Skin of body (tissue), 2 donors: ENCODE measurements around the gene PHLPP1. TPM values are rescaled to one million over a fixed set of nuclear protein-coding genes. Genes with fewer than 3 reads are reported as not detected.
"Not testable (repeated sequence)": the region's sequence is repeated elsewhere in the genome, so short reads cannot be mapped to it uniquely, and the experiment has no call there.

Source experiments
- DNase-seq: peaks from one replicate; lab custom pipeline; 2025; lab: John Stamatoyannopoulos, UW
- total RNA-seq: library from RNA; depleted of rRNA; stranded (reverse); fragments of >200 nt; gene quantifications from one replicate; pipeline ENCODE4 v1.2.3, GENCODE V29; 2014

The PHLPP1 gene
- total RNA-seq, 1 donor from 2014 or later, result 15.6 TPM

DNA sequence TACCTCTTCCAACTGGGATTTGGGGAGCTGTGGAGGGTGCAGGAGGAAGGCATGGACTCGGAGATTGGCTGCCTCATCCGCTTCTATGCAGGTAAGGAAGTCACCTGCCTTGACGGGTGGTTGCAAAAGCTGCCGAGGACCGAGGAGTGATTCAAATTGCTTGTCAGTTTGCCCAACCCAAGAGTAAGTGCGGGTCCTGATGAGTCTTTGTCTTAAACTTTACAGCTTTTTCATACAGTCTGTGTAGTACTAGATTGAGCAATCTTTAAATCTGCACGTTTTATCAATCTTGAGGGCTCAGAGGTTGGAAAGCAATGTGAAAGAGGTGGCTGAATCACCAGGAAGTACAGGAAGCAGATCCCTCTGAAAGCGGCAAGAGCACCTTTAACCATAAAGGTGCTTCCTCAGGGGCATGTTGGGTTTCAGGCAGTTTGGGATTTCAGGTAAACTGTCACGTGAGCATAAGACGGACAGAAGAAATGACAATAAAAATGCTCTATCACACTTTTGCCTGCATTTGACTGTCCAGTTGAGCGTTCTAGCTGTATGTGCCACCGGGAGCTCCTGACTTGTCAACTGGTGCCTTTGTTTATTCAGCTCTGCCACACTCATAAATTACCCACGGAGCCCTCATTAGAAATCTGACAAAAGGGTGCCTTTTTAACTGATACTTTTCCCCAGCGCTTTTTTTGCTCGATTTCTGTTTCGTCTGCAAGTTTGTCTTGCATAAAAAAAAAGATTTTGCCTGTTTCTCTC, 2.0 kb downstream of the PHLPP1 start:
- DNase-seq, result no peak

GRCh38 chr18:62717925-62718800, 2.8 kb downstream of the PHLPP1 start:
- no peak for DNase-seq

- DNase-seq, result no peak
Measured at GRCh38 chr18:62720048-62720447, 4.7 kb downstream of the PHLPP1 start.

GRCh38 chr18:62720766-62721613, 5.6 kb downstream of the PHLPP1 start:
- no peak for DNase-seq

DNA sequence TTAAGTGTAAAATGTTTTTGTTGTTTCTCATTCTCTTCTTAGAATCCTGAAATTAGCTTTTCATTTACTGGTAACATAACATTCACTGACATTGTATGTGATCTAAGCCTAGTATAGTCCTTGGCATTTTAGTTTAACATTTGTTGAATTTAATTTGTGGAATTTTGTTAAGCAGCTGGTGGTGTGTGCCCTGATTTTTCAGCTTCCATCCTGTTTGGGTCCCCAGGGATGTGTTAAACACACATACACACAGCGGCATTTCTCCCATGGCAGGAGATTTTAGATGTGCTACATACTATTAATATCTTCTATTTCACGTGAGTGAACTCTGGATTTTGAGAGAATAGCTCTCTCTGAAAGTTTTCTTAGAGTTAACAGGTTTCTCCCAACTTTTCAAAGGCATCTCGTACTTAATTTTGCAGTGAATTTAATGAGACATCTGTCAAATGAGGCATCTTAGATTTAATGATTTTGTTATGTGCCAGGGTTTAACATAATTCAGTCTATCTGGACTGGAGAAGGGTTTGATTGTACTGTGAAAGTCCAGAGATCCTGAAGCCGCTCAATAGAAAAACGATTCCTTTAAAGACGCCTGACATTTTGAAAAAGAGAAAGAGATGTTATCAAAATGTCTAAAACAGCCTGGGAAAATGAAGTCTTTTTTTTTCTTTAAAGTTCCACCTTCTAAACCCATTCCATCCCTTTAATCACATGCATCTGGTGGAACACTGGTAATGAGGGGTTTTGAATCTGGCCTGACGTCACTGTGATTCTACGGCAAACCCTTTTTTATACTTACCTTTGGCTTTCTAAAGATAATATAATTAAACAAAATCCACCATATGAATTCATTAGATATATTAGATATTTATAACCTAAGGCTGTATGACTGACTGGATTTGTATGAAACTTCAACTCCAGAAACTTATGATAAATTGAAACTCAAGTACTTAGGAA, 6.8 kb downstream of the PHLPP1 start:
- no peak for DNase-seq

- DNase-seq, result no peak
Measured at GRCh38 chr18:62723666-62724281, 8.4 kb downstream of the PHLPP1 start.

DNA sequence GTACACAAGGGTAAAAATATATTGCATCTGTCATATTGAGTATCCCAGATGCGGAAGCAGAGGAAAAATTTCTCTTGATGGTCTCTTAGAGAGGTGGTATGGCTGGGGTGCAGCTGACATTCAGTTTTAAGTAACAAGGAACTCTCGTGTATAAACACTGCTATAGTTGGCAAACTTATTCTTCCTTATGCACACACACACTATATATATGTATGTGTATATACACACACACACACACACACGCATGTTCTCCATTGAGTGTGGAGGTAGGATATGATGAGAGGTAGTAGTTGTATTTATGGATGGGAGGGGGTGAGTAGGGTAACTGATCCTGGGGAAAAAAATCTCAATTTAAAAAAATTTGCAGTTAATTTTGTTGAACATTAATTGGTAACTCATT, 10.6 kb downstream of the PHLPP1 start:
- no peak for DNase-seq

GRCh38 chr18:62728254-62728653, 12.9 kb downstream of the PHLPP1 start:
- no peak for DNase-seq

- no peak for DNase-seq
Measured at GRCh38 chr18:62729487-62730386, 14.4 kb downstream of the PHLPP1 start.

DNA sequence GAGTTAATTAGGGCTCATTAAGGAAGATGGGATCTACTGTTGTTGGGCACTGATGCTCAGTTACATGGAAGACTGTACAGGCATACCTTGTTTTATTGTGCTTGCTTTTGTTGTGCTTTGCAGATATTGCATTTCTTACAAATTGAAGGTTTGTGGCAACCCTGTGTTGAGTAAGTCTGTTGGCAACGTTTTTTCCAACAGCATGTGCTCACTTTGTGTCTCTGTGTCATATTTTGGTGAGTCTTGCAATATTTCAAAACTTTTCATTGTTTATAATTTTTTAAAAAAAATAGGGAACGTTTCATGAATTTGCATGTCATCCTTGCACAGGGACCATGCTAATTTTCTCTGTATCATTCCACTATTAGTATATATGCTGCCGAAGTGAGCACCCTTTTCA, 15.6 kb downstream of the PHLPP1 start:
- no peak for DNase-seq

- no peak for DNase-seq
Measured at GRCh38 chr18:62732617-62733016, 17.3 kb downstream of the PHLPP1 start.

DNA sequence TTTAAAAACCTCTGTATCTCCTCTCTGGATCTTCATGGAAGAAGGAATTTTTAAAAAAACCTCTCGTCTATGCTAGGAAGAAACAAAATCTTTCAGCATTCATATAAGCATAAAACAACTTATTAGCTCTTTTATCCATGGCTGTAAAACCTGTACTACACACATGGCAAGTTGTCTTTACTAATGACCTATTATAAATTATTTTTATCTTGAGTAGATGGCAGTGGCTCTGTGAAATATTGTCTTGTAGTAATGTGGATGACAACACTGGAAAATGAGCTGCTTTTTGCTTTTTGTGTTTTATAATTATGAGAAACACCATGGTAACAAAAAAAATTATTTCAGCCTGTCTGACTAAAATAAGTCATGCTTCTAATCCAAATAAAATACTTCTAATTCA, 18.9 kb downstream of the PHLPP1 start:
- no peak for DNase-seq

DNA sequence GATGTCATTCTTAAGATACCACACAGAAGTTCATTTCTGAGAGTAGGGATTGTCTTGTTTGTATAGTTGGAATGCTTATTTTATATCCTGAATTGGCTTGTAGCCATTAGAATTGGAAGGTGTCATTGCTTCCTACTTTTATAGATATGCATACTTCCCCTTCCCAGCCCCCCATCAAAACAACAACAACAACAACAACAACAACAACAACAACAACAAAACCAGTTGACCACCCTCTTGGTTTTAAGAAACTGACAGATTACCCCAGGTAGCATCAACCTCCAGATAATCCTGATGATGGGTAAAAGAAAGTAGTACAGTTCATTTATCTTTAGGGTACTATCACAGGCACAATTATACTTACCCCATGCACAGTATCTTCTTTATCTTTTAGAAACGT, 20.0 kb downstream of the PHLPP1 start:
- DNase-seq, result no peak

DNA sequence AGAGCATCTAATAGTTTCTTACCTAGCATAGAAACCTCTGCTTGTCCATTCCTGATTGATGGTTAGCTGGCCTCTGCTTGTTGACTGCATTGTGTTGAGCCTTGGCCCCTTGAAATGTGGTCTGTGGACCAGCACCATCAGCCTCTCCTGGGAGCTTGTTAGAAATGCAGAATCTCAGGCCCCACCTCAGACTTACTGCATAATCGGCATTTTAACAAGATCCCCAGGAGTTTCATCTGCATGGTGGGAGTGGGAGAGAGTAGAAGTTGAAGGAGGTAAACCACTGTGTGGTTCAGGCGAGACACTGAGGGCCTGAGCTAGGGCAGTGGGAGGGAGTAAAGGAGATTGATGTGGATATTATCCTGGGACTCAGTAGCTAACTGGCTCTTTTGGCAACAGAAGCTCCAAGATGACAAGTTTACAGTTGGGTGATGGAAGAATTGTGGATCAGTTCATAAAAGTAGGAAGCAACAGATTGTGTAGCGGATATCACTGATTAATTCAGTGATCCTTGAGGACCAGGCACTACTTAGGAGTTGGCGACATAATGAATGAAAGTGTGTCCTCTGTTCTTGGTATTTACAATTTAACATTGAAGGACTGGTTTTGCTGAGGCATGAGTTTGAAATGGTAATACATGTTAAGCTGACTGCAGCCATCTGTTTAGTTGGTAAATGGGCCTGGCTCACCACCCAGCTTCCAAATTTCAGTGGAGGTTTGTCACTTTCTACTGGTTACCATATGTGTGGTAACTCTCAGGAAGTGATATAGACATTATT, 20.9 kb downstream of the PHLPP1 start:
- DNase-seq, result no peak

DNA sequence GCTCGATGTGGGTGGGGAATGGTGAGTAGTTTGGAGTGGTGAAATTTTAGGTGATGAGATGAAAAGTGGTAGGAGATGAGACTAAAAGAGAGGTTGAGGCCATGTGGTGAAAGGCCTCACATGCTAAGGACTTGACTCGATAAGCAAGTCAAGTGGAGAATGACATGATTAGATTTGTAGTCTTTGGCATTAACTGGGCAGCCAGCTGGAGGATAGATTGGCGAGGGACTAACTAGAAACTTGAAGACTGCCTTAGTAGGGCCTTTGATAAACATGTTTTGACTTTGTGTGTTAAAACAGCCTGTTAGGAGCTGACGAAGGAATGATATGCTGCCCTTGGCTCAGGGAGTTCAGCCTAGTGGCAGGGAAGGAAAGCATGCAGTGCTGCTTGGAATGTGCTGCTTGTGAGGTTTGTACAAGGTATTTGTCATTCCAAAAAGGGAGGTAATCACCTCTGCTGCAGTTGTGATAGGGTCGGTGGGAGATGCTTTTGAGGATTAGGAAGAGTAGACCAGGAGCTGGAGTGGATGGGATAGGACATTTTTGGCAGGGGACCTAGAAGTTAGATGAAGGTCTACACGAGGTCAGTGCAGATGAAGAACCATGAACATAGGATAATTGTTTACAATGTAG, 22.0 kb downstream of the PHLPP1 start:
- DNase-seq, result no peak

GRCh38 chr18:62738639-62739038, 23.3 kb downstream of the PHLPP1 start:
- DNase-seq, result no peak

GRCh38 chr18:62739911-62740310, 24.6 kb downstream of the PHLPP1 start:
- no peak for DNase-seq

GRCh38 chr18:62740650-62741049, 25.3 kb downstream of the PHLPP1 start:
- not testable (repeated sequence) for DNase-seq
